Mesenchymal stem cell (in vitro differentiated cells and primary cell): ENCODE data around the gene DCBLD1.
"Not testable (repeated sequence)": the region's sequence is repeated elsewhere in the genome, so short reads cannot be mapped to it uniquely, and the experiment has no call there.

Experiments used
- DNase-seq: peaks from one replicate; pipeline ENCODE4 v3.0.0-alpha.2; 2013
- H2AFZ ChIP-seq: one replicate; pipeline ENCODE4 v1.6.1; 2013; ENCODE audit warnings: low read depth, mild to moderate bottlenecking, control low read depth, inconsistent platforms, low read length, moderate library complexity
- H2AK5ac ChIP-seq: 2 replicates; pipeline ENCODE4 v1.6.1; 2013; ENCODE audit warnings: low read length, moderate library complexity, mild to moderate bottlenecking, inconsistent platforms; ENCODE audit not compliant: severe bottlenecking
- H2BK120ac ChIP-seq: one replicate; pipeline ENCODE4 v1.6.1; 2013; ENCODE audit warnings: low read depth, mild to moderate bottlenecking, inconsistent platforms, low read length, moderate library complexity
- H2BK12ac ChIP-seq, 2 experiments: one replicate each; pipeline ENCODE4 v1.6.1; 2013; ENCODE audit warnings: inconsistent platforms in 2 of 2, low read length in 2 of 2, mild to moderate bottlenecking in 2 of 2, moderate library complexity in 2 of 2, control low read depth in 1 of 2
- H2BK15ac ChIP-seq: one replicate; pipeline ENCODE4 v1.6.1; 2013; ENCODE audit warnings: mild to moderate bottlenecking, low read depth, inconsistent platforms; ENCODE audit not compliant: poor library complexity, severe bottlenecking
- H2BK5ac ChIP-seq: 2 replicates; pipeline ENCODE4 v1.6.1; 2013; ENCODE audit warnings: low read depth, mild to moderate bottlenecking, low read length, control low read depth, inconsistent platforms; ENCODE audit not compliant: poor library complexity, severe bottlenecking
- H3K14ac ChIP-seq, 2 experiments: one replicate each; pipeline ENCODE4 v1.6.1; 2013; ENCODE audit warnings: inconsistent platforms in 2 of 2, low read length in 2 of 2, control low read depth in 1 of 2, mild to moderate bottlenecking in 1 of 2, moderate library complexity in 1 of 2
- H3K18ac ChIP-seq, 2 experiments: one replicate each; pipeline ENCODE4 v1.6.1; 2013; ENCODE audit warnings: inconsistent platforms in 2 of 2, low read length in 2 of 2, control low read depth in 1 of 2, low read depth in 1 of 2, mild to moderate bottlenecking in 1 of 2
- H3K23ac ChIP-seq, 2 experiments: one replicate each; pipeline ENCODE4 v1.6.1; 2013; ENCODE audit warnings: inconsistent platforms in 2 of 2, low read length in 2 of 2, mild to moderate bottlenecking in 2 of 2, moderate library complexity in 2 of 2, control low read depth in 1 of 2
- H3K27ac ChIP-seq: 2 replicates; pipeline ENCODE4 v1.5.1; 2013; ENCODE audit warnings: mild to moderate bottlenecking, moderate library complexity, low read length, control low read depth, inconsistent platforms; ENCODE audit not compliant: poor library complexity, severe bottlenecking
- H3K27me3 ChIP-seq, 2 experiments: 2 replicates each; pipeline versions ENCODE4 v1.6.1 to v1.7.0; 2013; ENCODE audit warnings: low read length in 2 of 2, mild to moderate bottlenecking in 2 of 2, moderate library complexity in 2 of 2, control low read depth in 1 of 2, inconsistent platforms in 1 of 2; ENCODE audit not compliant: control insufficient read depth in 1 of 2, insufficient read depth in 1 of 2
- H3K36me3 ChIP-seq, 2 experiments: 2 replicates each; pipeline versions ENCODE4 v1.6.1 to v1.7.0; 2013; ENCODE audit warnings: low read length in 2 of 2, control low read depth in 1 of 2, inconsistent platforms in 1 of 2, low read depth in 1 of 2, mild to moderate bottlenecking in 1 of 2; ENCODE audit not compliant: insufficient read depth in 2 of 2, control insufficient read depth in 1 of 2
- H3K4ac ChIP-seq, 2 experiments: one replicate each; pipeline ENCODE4 v1.6.1; 2013; ENCODE audit warnings: inconsistent platforms in 2 of 2, low read length in 2 of 2, mild to moderate bottlenecking in 2 of 2, moderate library complexity in 2 of 2, control low read depth in 1 of 2, low read depth in 1 of 2
- H3K4me1 ChIP-seq: 2 replicates; pipeline ENCODE4 v1.6.1; 2013; ENCODE audit warnings: low read depth, low read length, control low read depth; ENCODE audit not compliant: control insufficient read depth, insufficient read depth
- H3K4me2 ChIP-seq: 2 replicates; pipeline ENCODE4 v1.6.1; 2013; ENCODE audit warnings: low read length, mild to moderate bottlenecking, inconsistent platforms; ENCODE audit not compliant: poor library complexity, severe bottlenecking
- H3K4me3 ChIP-seq, 2 experiments: 2 replicates each; pipeline versions ENCODE4 v1.5.1 to v1.7.0; 2013; ENCODE audit warnings: low read length in 2 of 2, mild to moderate bottlenecking in 2 of 2, control low read depth in 1 of 2, low read depth in 1 of 2; ENCODE audit not compliant: insufficient read depth in 1 of 2
- H3K79me1 ChIP-seq: replicated peaks from 2 replicates; pipeline ENCODE4 v1.6.1; 2013; ENCODE audit warnings: mild to moderate bottlenecking, control low read depth, low read length, inconsistent platforms; ENCODE audit not compliant: poor library complexity, severe bottlenecking
- H3K9ac ChIP-seq: 2 replicates; pipeline ENCODE4 v1.7.0; 2013; ENCODE audit warnings: mild to moderate bottlenecking, low read length, moderate library complexity
- H3K9me3 ChIP-seq: 2 replicates; pipeline ENCODE4 v1.7.0; 2013; ENCODE audit warnings: mild to moderate bottlenecking, low read length; ENCODE audit not compliant: control insufficient read depth
- H4K8ac ChIP-seq: one replicate; pipeline ENCODE4 v1.6.1; 2013; ENCODE audit warnings: inconsistent platforms, mild to moderate bottlenecking, low read length, moderate library complexity
- H4K91ac ChIP-seq: one replicate; pipeline ENCODE4 v1.6.1; 2013; ENCODE audit warnings: mild to moderate bottlenecking, low read length, inconsistent platforms
- WGBS: methylation state at CpG from one replicate; pipeline ENCODE4 v1.1.7; 2013; ENCODE audit warnings: mixed read lengths; 5-methylcytosine and 5-hydroxymethylcytosine counted together

Gene DCBLD1

GRCh38 chr6:117517995-117518394 is 35.5 kb downstream of the DCBLD1 start:
- not testable (repeated sequence) for H2BK12ac ChIP-seq, H3K27me3 ChIP-seq, H3K9ac ChIP-seq, H3K4ac ChIP-seq, H3K23ac ChIP-seq, H3K4me3 ChIP-seq, DNase-seq, H3K4me1 ChIP-seq, H2AFZ ChIP-seq, H4K8ac ChIP-seq, H4K91ac ChIP-seq, H3K18ac ChIP-seq, H3K14ac ChIP-seq, H2BK15ac ChIP-seq, H3K4me2 ChIP-seq, H2AK5ac ChIP-seq, H2BK120ac ChIP-seq, H2BK5ac ChIP-seq, H3K27ac ChIP-seq, H3K9me3 ChIP-seq
- Histone ChIP-seq H3K79me1 (peaks cover 16% of the 10 kb centered on the region), H3K36me3 (peaks cover 0 to 13% of the 10 kb centered on the region in 2 experiments)
- 96% methylated on average over 5 of the region's 5 CpGs for WGBS

DNA sequence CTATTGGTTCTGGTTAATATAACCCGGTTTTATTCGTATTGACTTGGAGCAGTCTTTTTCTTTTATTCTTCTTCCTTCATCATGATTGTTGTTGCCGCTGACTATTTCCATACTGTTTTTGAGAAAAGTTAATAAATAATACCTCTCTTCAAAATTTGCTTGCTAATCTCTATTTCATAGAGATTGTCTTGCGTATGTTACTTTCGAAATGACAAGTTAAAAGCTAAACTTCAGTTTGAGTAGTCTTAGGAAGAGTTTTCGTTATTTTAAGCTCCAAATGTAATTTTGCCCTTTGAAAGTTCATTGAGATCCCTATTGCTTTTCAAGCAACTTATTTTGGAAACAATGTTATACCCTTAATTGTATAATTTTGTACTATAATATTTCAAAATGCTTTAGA is 36.4 kb downstream of the DCBLD1 start:
- Histone ChIP-seq H3K36me3 (peaks cover 0 to 13% of the 10 kb centered on the region in 2 experiments), H3K18ac (no peak overlapping the region), H3K27ac (no peak overlapping the region), H3K9ac (no peak overlapping the region), H2AFZ (no peak overlapping the region), H2BK120ac (no peak overlapping the region), H3K9me3 (no peaks in the 10 kb centered on the region), H3K23ac (no peak overlapping the region), H3K4me2 (no peak overlapping the region), H3K14ac (no peak overlapping the region), H3K4me3 (no peak overlapping the region), H4K8ac (no peak overlapping the region), H2BK12ac (no peak overlapping the region), H2AK5ac (no peak overlapping the region), H3K4me1 (peaks cover 6% of the 10 kb centered on the region), H2BK5ac (no peak overlapping the region), H3K27me3 (no peaks in the 10 kb centered on the region), H4K91ac (no peak overlapping the region), H3K4ac (no peak overlapping the region), H3K79me1 (peaks cover 17% of the 10 kb centered on the region), H2BK15ac (no peak overlapping the region)
- 100% methylated on average over 3 of the region's 6 CpGs for WGBS
- no peak for DNase-seq

DNA sequence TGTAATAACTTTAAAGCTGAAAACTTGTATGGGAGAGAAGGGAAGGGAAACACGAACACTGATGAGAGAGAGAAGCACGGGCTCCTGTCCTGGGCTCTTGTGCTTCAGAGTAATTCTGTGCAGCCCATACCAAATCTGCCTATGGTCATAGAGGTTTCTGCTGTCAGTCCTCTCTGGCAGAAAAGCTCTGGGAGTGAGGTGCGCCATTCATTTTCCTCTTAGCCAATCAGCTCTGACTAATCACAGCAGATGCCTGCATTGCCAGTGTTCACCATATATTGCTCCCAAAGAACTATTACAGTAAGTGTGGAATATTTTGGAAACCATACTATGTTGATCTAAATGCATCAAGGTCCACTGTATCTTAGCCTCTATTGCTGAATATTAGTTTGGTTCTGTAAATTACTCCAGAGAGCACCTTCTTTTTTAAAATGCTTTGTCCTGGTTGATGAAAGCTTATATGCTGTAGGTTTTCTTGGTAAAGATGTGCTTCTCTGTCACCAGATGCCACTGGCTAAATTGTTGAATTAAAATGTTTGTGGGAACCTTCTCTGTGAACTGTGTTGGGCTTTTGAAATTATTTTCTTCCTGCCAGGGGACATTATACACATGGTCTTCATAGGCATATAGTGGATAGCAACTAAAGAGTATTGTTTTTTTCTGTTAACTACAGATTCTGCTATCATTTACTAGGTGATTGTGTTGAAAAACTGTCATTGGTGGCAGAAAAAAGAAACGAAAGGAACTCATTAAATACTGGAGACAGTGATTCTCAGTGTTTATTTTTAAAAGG is 38.3 kb downstream of the DCBLD1 start:
- WGBS, result 98% methylated on average over 3 of the region's 4 CpGs
- Histone ChIP-seq H3K14ac (no peak overlapping the region), H3K18ac (peak overlapping the region in 1 of 2 experiments; percentile 7), H3K4me1 (peaks cover 1% of the 10 kb centered on the region), H3K36me3 (peaks cover 0 to 18% of the 10 kb centered on the region in 2 experiments), H2BK120ac (no peak overlapping the region), H4K8ac (peak overlapping the region; percentile 60), H3K9me3 (no peaks in the 10 kb centered on the region), H3K27me3 (no peaks in the 10 kb centered on the region), H3K9ac (no peak overlapping the region), H2AK5ac (peak overlapping the region; percentile 1), H2AFZ (no peak overlapping the region), H3K4me3 (no peak overlapping the region), H3K4me2 (no peak overlapping the region), H2BK12ac (no peak overlapping the region), H2BK15ac (no peak overlapping the region), H3K79me1 (peaks cover 19% of the 10 kb centered on the region), H4K91ac (no peak overlapping the region), H2BK5ac (no peak overlapping the region), H3K23ac (no peak overlapping the region), H3K4ac (no peak overlapping the region), H3K27ac (no peak overlapping the region)
- DNase-seq, result no peak

DNA sequence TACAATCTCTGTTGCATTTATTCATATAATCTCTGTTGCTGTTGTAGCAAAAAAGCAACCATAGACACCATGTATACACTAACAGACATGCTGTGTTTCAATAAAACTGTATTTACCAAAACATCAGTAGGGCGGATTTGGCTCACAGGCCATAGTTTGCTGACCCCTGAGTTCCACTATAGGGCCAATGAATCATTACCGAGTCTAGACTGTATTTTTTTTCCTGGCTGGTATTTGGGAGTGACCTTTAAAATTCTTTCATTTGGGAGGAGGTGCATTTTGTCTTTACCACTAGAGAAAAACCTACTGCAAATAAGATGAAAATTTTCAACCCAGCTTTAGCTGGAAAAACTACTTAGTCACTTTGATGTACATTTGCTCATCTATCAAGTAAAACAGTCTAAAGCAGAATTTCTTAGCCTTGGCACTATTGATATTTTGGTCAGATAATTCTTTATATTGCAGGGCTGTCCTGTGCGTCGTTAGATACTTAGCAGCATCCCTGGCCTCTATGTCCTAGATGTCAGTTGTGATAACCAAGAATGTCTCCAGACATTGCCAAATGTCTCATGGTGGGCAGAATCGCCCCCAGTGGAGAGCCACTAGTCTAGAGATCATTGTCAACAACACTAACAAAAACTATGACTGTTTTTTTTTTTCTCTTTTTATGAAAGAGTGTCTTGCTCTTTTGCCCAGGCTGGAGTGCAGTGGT is 39.5 kb downstream of the DCBLD1 start:
- 91% methylated on average over 4 of the region's 5 CpGs for WGBS
- Histone ChIP-seq H3K4ac (no peak overlapping the region), H2BK5ac (no peak overlapping the region), H3K4me3 (no peak overlapping the region), H3K4me2 (no peak overlapping the region), H4K8ac (no peak overlapping the region), H3K23ac (no peak overlapping the region), H3K9ac (no peak overlapping the region), H3K9me3 (no peaks in the 10 kb centered on the region), H2BK12ac (no peak overlapping the region), H3K14ac (no peak overlapping the region), H3K79me1 (peaks cover 21% of the 10 kb centered on the region), H2BK120ac (no peak overlapping the region), H4K91ac (no peak overlapping the region), H2AK5ac (no peak overlapping the region), H3K18ac (no peak overlapping the region), H2BK15ac (no peak overlapping the region), H3K27ac (no peak overlapping the region), H3K27me3 (no peaks in the 10 kb centered on the region), H3K36me3 (peaks cover 0 to 18% of the 10 kb centered on the region in 2 experiments), H2AFZ (no peak overlapping the region), H3K4me1 (peaks cover 1% of the 10 kb centered on the region)
- no peak for DNase-seq
